ENCODE data around the gene MSLN.

MSLN gene

GRCh38 chr16:794853-795466 is 34.4 kb downstream of the MSLN start:
- no peak for DNase-seq

- DNase-seq = no peak
These were observed 35.2 kb downstream of the MSLN start for GRCh38 chr16:795580-796229.

DNA sequence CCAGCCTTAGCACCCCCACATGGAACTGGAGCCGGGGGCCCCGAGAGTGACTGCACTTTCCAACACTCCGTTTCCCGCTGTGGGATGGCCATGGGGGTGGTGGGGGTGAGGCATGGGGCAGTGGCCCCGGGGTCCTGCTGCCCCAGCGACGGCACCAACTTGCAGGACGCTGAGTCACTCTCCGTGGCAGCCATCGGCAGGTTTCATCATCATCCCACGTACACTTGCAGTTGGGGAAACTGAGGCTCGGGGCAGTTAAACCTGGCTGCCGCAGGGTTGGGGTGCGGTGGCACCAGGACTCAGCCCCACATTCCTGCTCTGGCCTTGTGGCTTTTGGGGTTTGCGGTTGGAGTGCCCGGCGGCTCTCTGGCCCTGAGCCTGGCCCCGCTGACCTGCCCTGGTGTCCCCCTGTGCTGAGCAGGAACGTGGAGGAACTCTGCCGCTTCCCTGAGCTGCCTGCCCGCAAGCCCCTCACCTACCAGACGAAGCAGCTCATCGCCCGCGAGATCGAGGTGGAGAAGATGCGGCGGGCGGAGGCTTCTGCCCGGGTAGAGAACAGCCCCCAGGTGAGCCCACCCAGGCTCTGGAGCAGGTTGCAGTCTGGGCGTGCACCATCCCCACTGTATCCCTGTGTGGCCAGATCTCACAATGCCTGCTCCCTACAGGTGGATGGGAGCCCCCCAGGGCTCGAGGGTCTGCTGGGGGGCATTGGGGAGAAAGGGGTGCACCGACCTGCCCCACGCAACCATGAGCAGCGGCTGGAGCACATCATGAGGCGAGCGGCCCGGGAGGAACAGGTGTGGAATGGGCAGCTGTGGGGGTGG is 36.0 kb downstream of the MSLN start:
- no peak for DNase-seq

- no peak for DNase-seq
These were observed 36.5 kb downstream of the MSLN start for GRCh38 chr16:797120-797420.

- DNase-seq = no peak
These were observed 37.2 kb downstream of the MSLN start for GRCh38 chr16:797686-798085.

- DNase-seq = no peak
These were observed 38.1 kb downstream of the MSLN start for GRCh38 chr16:798666-799065.

GRCh38 chr16:799111-799947 is 38.8 kb downstream of the MSLN start:
- no peak for DNase-seq

- DNase-seq = no peak
These were observed 39.7 kb downstream of the MSLN start, which contains the start of gene GNG13 for GRCh38 chr16:799948-800833. Gene GNG13 (minus strand): TSS chr16:800734. CDS start chr16:799077, 1,657 bp downstream.

DNA sequence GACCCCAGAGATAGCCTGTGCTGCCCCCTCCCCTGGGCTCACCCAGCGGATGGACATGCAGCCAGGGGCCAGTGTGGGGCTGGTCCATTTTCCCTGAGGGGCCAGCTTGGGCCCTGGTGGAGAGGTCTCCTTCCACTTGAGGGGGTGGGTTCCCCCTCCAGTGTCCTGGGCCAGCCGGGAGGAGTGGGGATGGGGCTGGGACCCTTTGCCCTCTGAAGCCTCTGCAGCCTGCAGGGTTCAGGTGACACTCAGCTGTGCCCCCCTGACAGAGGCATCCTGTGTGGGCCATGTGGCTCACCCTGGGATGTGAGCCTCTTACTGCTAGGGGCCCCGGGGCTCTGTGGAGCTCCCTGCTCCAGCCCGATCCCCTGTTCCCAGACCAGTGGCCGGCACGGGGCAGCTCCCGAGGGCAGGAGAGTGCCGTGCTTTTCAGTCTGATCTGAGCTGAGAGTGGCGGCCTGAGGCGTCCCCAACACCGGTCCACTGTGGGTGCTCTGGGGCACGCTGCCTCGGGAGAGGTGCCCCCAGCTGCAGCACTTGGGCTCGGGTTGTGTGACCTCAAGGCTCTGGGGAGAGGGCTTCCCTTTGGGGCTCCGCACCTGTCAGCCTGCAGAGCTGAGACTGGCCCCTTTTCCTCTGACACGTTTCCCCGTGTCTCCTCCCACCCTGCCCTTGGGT is 40.4 kb downstream of the MSLN start:
- DNase-seq = no peak

- DNase-seq = no peak
These were observed 41.2 kb downstream of the MSLN start for GRCh38 chr16:801584-802363.

DNA sequence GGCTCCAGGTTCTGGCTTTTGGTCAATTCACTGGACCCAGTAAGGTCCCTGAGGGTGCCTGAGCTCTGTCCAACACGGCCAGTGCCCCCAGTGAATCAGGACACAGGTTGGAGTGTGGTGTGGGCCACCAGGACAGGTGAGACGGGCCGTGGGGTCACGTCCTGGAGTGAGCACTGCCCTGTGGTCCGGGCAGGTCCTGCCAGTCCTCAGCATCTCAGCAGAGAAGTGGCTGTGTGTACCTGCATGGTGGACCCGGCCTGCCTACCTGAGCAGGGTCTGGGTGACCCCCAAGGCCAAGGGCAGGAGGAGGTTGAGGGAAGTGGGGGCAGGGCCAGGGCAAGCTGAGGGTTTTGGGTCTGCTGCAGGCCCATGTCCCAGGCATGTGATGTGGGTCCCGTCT is 41.9 kb downstream of the MSLN start:
- no peak for DNase-seq

- DNase-seq = no peak
These were observed 42.6 kb downstream of the MSLN start for GRCh38 chr16:802914-803753.

DNA sequence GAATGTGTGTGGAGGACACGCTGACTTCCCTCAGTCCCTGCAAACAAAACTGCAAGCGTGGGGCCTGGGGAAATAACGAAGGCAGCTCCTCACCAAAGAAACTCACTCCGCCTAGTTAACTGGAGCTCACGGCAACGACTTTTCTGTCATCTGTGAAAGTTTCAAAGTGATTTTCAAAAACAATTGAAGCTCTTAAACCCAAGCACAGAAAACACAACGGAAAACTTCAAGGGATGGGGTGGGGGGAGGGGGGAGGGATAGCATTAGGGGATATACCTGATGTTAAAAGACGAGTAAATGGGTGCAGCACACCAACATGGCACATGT is 43.2 kb downstream of the MSLN start:
- no peak for DNase-seq

DNA sequence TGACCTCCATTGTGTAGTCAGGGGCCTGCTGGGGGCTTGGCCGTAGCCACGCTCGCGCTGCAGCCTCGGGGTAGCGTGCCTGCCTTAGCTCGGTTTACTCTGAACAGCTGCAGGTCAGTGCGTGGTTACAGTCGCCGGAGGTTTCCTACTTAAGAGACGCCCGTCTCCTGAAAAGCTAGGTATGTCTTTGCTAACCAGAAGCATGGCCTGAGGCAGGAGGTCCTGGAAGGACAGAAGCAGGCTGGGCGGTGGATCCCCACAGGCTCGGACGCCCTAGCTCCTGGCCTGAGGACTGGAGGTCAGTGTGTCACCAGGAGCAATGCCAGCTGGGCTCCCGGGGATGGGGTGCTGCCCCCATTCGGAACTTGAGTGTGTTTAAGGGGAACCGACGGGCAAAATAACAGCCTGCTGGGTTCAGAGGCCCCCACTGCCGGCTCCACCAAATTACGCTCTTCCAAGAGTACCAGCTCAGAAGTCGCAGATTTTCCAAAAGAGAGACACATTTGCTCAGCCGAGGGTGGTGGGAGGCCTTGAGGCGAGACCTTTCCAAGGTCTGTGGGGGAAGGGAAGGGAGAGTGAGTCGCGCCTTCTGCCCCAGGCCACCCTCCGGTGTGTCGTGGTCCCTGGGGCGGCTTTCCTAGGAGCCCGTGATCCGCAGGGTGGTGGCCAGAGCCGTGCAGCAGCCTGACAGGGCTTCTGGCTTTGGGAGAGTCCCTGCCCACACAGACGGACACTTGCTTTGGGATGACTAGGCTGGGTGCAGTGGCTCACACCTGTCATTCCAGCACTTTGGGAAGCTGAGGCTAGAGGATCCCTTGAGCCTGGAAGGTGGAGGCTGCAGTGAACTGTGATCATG is 43.9 kb downstream of the MSLN start:
- DNase-seq = no peak

DNA sequence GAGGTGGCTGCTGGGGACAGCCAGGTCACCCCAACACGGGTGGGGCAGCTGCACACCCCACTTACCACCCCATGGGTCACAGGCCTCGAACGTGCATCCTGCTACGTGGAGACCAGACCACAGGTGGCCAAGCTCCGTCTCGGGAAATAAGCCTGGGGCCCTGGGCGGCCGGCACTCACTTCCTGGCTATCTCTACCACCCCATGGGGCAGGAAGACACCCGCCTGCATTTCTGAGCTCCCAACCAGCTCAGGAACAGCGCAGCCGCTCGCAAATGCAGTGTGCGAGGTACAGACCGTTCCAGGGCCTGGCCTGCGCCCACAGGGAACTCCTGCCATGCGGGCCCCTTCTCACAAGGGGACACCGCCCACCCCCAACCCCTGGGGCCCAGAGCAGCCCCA is 44.9 kb downstream of the MSLN start:
- no peak for DNase-seq

GRCh38 chr16:807347-808084 is 47.0 kb downstream of the MSLN start:
- peak; percentile 86 for DNase-seq

DNA sequence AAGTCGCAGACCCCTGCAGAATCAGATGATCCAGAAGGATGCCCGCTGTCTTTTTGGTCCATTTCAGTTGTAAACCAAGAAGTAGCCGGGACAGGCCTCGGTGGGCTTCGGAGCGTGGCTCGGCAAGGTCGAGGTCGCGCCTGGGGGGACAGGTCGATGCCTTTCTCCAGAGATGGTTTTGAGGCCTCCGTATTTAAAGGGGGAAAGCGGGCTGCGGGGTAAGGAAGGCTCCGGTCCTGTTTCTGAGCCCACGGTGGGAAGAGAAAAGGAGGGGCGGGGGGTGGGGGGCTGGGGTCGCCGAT is 47.5 kb downstream of the MSLN start:
- no peak for DNase-seq

GRCh38 chr16:813204-813915 is 52.8 kb downstream of the MSLN start:
- DNase-seq = no peak
